NOMO-1 treated with dmso at 0.1 percent for 144 hours (cell line): ENCODE results near the gene VDAC2.
"Not testable (repeated sequence)": the region's sequence is repeated elsewhere in the genome, so short reads cannot be mapped to it uniquely, and the experiment has no call there.

Experiments
- DNase-seq: peaks from one replicate; lab custom pipeline; 2025; ENCODE audit not compliant: unreplicated experiment; lab: John Stamatoyannopoulos, UW

Gene VDAC2

GRCh38 chr10:75210282-75211006 lies at the start of gene VDAC2:
TSS of gene VDAC2 (plus strand) at chr10:75210796. CDS start at chr10:75211159, 363 bp downstream.
- peak; percentile 85 for DNase-seq

GRCh38 chr10:75165684-75166622 lies 44.6 kb upstream of the VDAC2 start:
- peak; percentile 76 for DNase-seq

- no peak for DNase-seq
Observed at GRCh38 chr10:75166623-75166972, 44.0 kb upstream of the VDAC2 start.

- no peak for DNase-seq
Observed at GRCh38 chr10:75168275-75168674, 42.3 kb upstream of the VDAC2 start.

GRCh38 chr10:75170215-75170614 lies 40.4 kb upstream of the VDAC2 start:
- DNase-seq = no peak

GRCh38 chr10:75175046-75175445 lies 35.5 kb upstream of the VDAC2 start:
- no peak for DNase-seq

- DNase-seq = no peak
Observed at GRCh38 chr10:75176046-75176445, 34.5 kb upstream of the VDAC2 start.

GRCh38 chr10:75176736-75177135 lies 33.9 kb upstream of the VDAC2 start:
- DNase-seq = no peak

GRCh38 chr10:75179657-75180177 lies 30.9 kb upstream of the VDAC2 start:
- no peak for DNase-seq

GRCh38 chr10:75180592-75180991 lies 30.0 kb upstream of the VDAC2 start:
- DNase-seq = no peak

GRCh38 chr10:75181073-75181472 lies 29.5 kb upstream of the VDAC2 start:
- DNase-seq = no peak

- DNase-seq = no peak
Observed at GRCh38 chr10:75186310-75186709, 24.3 kb upstream of the VDAC2 start.

GRCh38 chr10:75187961-75188426 lies 22.6 kb upstream of the VDAC2 start:
- DNase-seq = peak; percentile 26

GRCh38 chr10:75188522-75188921 lies 22.1 kb upstream of the VDAC2 start:
- not testable (repeated sequence) for DNase-seq

- no peak for DNase-seq
Observed at GRCh38 chr10:75189266-75190096, 21.1 kb upstream of the VDAC2 start.

- DNase-seq = peak; percentile 32
Observed at GRCh38 chr10:75191821-75192568, 18.6 kb upstream of the VDAC2 start.

GRCh38 chr10:75194625-75195024 lies 16.0 kb upstream of the VDAC2 start:
- not testable (repeated sequence) for DNase-seq

GRCh38 chr10:75195035-75195763 lies 15.4 kb upstream of the VDAC2 start:
- DNase-seq = no peak

GRCh38 chr10:75197066-75197465 lies 13.5 kb upstream of the VDAC2 start:
- DNase-seq = no peak
